Amygdala (tissue), 56 donors: ENCODE results near the gene RABL6.
"Not testable (repeated sequence)": the region's sequence is repeated elsewhere in the genome, so short reads cannot be mapped to it uniquely, and the experiment has no call there.

ENCODE experiments used
- DNase-seq, 56 donors: peaks; one replicate each; lab custom pipeline; 2025; lab: John Stamatoyannopoulos, UW

Gene RABL6

GRCh38 chr9:136807281-136808074, at the start of gene RABL6:
Gene RABL6 (plus strand): TSS chr9:136807948. CDS start chr9:136808197, 249 bp downstream.
- DNase-seq, result peak in 47 of 56 donors; percentile 22 to 85 (median 61)

- no peak for DNase-seq
Observed at GRCh38 chr9:136759001-136759400, 48.7 kb upstream of the RABL6 start.

GRCh38 chr9:136759436-136760325, 48.1 kb upstream of the RABL6 start:
- no peak for DNase-seq

- no peak for DNase-seq
Observed at GRCh38 chr9:136760424-136760823, 47.3 kb upstream of the RABL6 start.

- DNase-seq, result peak in 36 of 56 donors; percentile 9 to 63 (median 32)
Observed at GRCh38 chr9:136760834-136761544, 46.8 kb upstream of the RABL6 start.

GRCh38 chr9:136761545-136761981, 46.2 kb upstream of the RABL6 start:
- no peak for DNase-seq

GRCh38 chr9:136762221-136762691, 45.5 kb upstream of the RABL6 start:
- DNase-seq, result no peak

- DNase-seq, result no peak
Observed at GRCh38 chr9:136762915-136763648, 44.7 kb upstream of the RABL6 start.

GRCh38 chr9:136763649-136764035, 44.1 kb upstream of the RABL6 start:
- DNase-seq, result no peak

- no peak for DNase-seq
Observed at GRCh38 chr9:136764301-136764891, 43.4 kb upstream of the RABL6 start, which contains the start of gene LCN15. Gene LCN15 (minus strand): TSS chr9:136764518. CDS start chr9:136764488, 30 bp downstream.

- no peak for DNase-seq
Observed at GRCh38 chr9:136765041-136765440, 42.7 kb upstream of the RABL6 start.

GRCh38 chr9:136765745-136766409, 41.9 kb upstream of the RABL6 start:
- not testable (repeated sequence) for DNase-seq

GRCh38 chr9:136766410-136767120, 41.2 kb upstream of the RABL6 start:
- DNase-seq, result peak in 29 of 56 donors; percentile 8 to 70 (median 42)

- peak in 9 of 56 donors; percentile 9 to 56 (median 30) for DNase-seq
Observed at GRCh38 chr9:136769710-136770191, 38.0 kb upstream of the RABL6 start.

- no peak for DNase-seq
Observed at GRCh38 chr9:136771907-136772415, 35.8 kb upstream of the RABL6 start.

GRCh38 chr9:136773386-136774044, 34.2 kb upstream of the RABL6 start:
- peak in 10 of 56 donors; percentile 7 to 37 (median 19) for DNase-seq

- DNase-seq, result no peak
Observed at GRCh38 chr9:136774416-136775045, 33.2 kb upstream of the RABL6 start.
